ENCODE data around the gene PADI4. TPM values are rescaled to one million over a fixed set of nuclear protein-coding genes. Genes with fewer than 3 reads are reported as not detected.

PADI4 gene
- total RNA-seq, 1 experiment from 2014 or later, result not detected

- H3K36me3 ChIP-seq (ENCODE audit: control insufficient read depth, insufficient read depth, low read length), result peaks cover 3% of the 10 kb centered on the region
- ChIA-PET CTCF (interaction anchor here (0.7 kb wide), 1 partner anchor 236 kb away, joined by 4 read pairs; no protein-coding TSS in a partner anchor), POLR2A (no interaction called here)
- H3K9me3 ChIP-seq (ENCODE audit: control insufficient read depth, insufficient read depth, low read depth, low read length), result no peaks in the 10 kb centered on the region
- intact Hi-C loops (cut with micrococcal nuclease; ENCODE audit: unreplicated experiment), result loop anchor here (10.0 kb wide), 1 partner anchor 169 kb away; no protein-coding TSS in a partner anchor
- TF ChIP-seq TCF7L2 (IDR thresholded peaks at IDR 0.05; ENCODE audit: low read depth, low read length) (no peak), SIN3A (IDR thresholded peaks at IDR 0.05; ENCODE audit: borderline replicate concordance, insufficient read depth, low read depth, low read length) (no peak), POLR2AphosphoS5 (IDR thresholded peaks at IDR 0.05; ENCODE audit: low read depth, low read length) (no peak), CTCF (IDR thresholded peaks at IDR 0.05) (no peak), REST (IDR thresholded peaks at IDR 0.05; ENCODE audit: insufficient read depth in 1 of 2, low read depth in 2 of 2, low read length in 1 of 2) (no peak)
- no peak overlapping the region for H3K27ac ChIP-seq (ENCODE audit: low read length)
- peaks cover 18% of the 10 kb centered on the region for H3K4me1 ChIP-seq (ENCODE audit: control insufficient read depth, insufficient read depth, low read length)
- no peak overlapping the region for H3K4me3 ChIP-seq (ENCODE audit: low read depth in 2 of 2, low read length in 2 of 2)
- H3K27me3 ChIP-seq (ENCODE audit: control insufficient read depth, insufficient read depth, low read length), result no peaks in the 10 kb centered on the region
- ATAC-seq (no peak), DNase-seq (ENCODE audit: low read depth, low spot score) (no peak)
- no TSS peak for BruUV-seq (replicated peaks)
- in situ Hi-C loops (cut with HindIII; ENCODE audit: low pct_unique_long_range_greater_than_20kb, low sequenced_read_pairs), result no loop called here
These were observed 96.2 kb downstream of the PADI4 start for GRCh38 chr1:17404034-17404684.

GRCh38 chr1:17404820-17405219, 96.8 kb downstream of the PADI4 start:
- POLR2A ChIA-PET, result no interaction called here
- Histone ChIP-seq H3K9me3 (ENCODE audit: control insufficient read depth, insufficient read depth, low read depth, low read length) (no peaks in the 10 kb centered on the region), H3K36me3 (ENCODE audit: control insufficient read depth, insufficient read depth, low read length) (peaks cover 3% of the 10 kb centered on the region), H3K4me3 (ENCODE audit: low read depth in 2 of 2, low read length in 2 of 2) (no peak overlapping the region), H3K27ac (ENCODE audit: low read length) (no peak overlapping the region), H3K4me1 (ENCODE audit: control insufficient read depth, insufficient read depth, low read length) (peaks cover 18% of the 10 kb centered on the region), H3K27me3 (ENCODE audit: control insufficient read depth, insufficient read depth, low read length) (no peaks in the 10 kb centered on the region)
- CTCF ChIA-PET, result interaction anchor here (0.7 kb wide), 1 partner anchor 54 kb away, joined by 3 read pairs; no protein-coding TSS in a partner anchor
- in situ Hi-C loops (cut with HindIII; ENCODE audit: low pct_unique_long_range_greater_than_20kb, low sequenced_read_pairs), result no loop called here
- ATAC-seq (no peak), DNase-seq (ENCODE audit: low read depth, low spot score) (no peak)
- intact Hi-C loops (cut with micrococcal nuclease; ENCODE audit: unreplicated experiment), result loop anchor here (5.0 to 10.0 kb wide), 3 partner anchors 170 to 348 kb away; no protein-coding TSS in a partner anchor
- BruUV-seq (replicated peaks), result no TSS peak
- TF ChIP-seq POLR2AphosphoS5 (IDR thresholded peaks at IDR 0.05; ENCODE audit: low read depth, low read length) (peak; percentile 26; the same call in 1 of the 2 replicates), SIN3A (IDR thresholded peaks at IDR 0.05; ENCODE audit: borderline replicate concordance, insufficient read depth, low read depth, low read length) (no peak)

All from Panc1 (cell line).